Mesothelial cell of epicardium (in vitro differentiated cells): ENCODE results near the gene DAB2IP. TPM values are rescaled to one million over a fixed set of nuclear protein-coding genes. Genes with fewer than 3 reads are reported as not detected.

Experiments used
- DNase-seq, 2 experiments: peaks; one replicate each; pipeline ENCODE4 v3.0.0; 2021; ENCODE audit warnings: low spot score in 2 of 2; ENCODE audit not compliant: unreplicated experiment in 2 of 2
- H3K27ac Mint-ChIP-seq: 2 replicates; pipeline ENCODE4 v1.8.0; 2021; ENCODE audit warnings: mixed read lengths
- H3K27me3 Mint-ChIP-seq: 2 replicates; pipeline ENCODE4 v1.8.0; 2021; ENCODE audit warnings: low read depth, mixed read lengths
- H3K36me3 Mint-ChIP-seq: 2 replicates; pipeline ENCODE4 v1.8.0; 2021; ENCODE audit warnings: mixed read lengths
- H3K4me1 Mint-ChIP-seq: 2 replicates; pipeline ENCODE4 v1.8.0; 2021; ENCODE audit warnings: mixed read lengths
- H3K4me3 Mint-ChIP-seq: 2 replicates; pipeline ENCODE4 v1.8.0; 2021; ENCODE audit warnings: mild to moderate bottlenecking, moderate library complexity, mixed read lengths
- H3K9me3 Mint-ChIP-seq: 2 replicates; pipeline ENCODE4 v1.8.0; 2021; ENCODE audit warnings: mixed read lengths
- total RNA-seq: library from RNA; stranded (reverse); gene quantifications from 3 replicates; pipeline ENCODE4 v1.2.1, GENCODE V29; 2021
- TF ChIP-seq, protein P1 (sequence below): fragments of 200-600 bp; sonication (generic); IDR thresholded peaks from one replicate; pipeline ENCODE4 v1.5.0; 2021; ENCODE audit warnings: antibody characterized with exemption; ENCODE audit not compliant: unreplicated experiment

DAB2IP gene
- total RNA-seq, 1 donor from 2014 or later: 75.7 TPM

DNA sequence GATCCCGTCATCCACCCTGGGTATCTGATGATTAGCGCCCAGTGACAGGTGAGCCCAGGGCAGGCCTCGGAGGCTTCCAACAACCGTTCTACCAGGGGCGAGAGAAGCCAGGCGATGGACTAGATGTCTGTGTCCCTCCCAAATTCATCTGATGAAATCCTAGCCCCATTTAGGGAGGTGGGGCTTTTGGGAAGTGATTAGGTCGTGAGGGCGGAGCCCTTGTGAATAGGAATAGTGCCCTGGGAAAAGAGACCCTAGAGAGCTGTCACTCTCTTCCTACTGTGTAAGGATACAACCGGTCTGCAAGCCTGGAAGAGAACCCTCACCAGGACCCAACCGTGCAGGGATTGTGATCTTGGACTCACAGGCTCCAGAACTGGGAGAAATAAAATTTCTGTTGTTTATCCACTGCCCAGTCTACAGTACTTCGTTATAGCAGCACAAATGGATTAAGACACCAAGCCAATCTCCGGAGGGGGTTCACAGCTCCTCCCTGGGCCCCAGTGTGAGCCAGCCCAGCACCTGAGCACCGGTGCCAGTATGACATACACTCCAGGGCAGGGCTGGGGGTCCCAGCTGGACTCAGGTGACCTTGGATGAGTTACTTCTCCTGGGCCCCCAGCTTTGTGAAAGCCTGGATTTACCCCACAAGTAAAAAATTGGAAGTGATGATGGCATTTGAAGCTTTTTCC, 162.2 kb downstream of the DAB2IP start:
- no peak for DNase-seq
- Mint-ChIP-seq H3K27ac (no peak overlapping the region), H3K4me1 (peaks cover 9% of the 10 kb centered on the region), H3K9me3 (no peaks in the 10 kb centered on the region), H3K4me3 (no peak overlapping the region), H3K27me3 (peaks cover 12% of the 10 kb centered on the region), H3K36me3 (no peaks in the 10 kb centered on the region)
- TF ChIP-seq, protein P1, sequence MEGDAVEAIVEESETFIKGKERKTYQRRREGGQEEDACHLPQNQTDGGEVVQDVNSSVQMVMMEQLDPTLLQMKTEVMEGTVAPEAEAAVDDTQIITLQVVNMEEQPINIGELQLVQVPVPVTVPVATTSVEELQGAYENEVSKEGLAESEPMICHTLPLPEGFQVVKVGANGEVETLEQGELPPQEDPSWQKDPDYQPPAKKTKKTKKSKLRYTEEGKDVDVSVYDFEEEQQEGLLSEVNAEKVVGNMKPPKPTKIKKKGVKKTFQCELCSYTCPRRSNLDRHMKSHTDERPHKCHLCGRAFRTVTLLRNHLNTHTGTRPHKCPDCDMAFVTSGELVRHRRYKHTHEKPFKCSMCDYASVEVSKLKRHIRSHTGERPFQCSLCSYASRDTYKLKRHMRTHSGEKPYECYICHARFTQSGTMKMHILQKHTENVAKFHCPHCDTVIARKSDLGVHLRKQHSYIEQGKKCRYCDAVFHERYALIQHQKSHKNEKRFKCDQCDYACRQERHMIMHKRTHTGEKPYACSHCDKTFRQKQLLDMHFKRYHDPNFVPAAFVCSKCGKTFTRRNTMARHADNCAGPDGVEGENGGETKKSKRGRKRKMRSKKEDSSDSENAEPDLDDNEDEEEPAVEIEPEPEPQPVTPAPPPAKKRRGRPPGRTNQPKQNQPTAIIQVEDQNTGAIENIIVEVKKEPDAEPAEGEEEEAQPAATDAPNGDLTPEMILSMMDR: no peak

DNA sequence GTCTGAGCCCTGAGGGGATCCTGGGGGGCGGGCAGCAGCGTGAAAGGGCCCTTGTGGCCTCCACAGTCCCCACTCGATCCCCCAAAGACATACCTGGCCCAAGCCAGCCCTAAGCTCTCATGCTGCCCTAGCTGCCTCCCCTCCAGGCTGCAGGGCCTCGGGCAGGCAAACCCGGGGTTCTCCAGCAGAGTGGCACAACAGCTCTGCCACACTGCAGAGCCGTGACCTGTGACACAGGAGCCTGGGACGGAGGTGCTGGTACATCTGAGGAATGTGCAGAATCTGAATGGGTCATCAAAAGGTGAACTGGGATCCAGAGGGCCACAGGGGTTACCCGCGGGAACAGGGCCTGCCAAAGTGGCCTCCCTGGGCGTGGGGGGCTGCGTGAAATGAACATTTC, 163.2 kb downstream of the DAB2IP start:
- H3K27me3 Mint-ChIP-seq: peaks cover 15% of the 10 kb centered on the region
- no peaks in the 10 kb centered on the region for H3K36me3 Mint-ChIP-seq
- no peak overlapping the region for H3K27ac Mint-ChIP-seq
- TF ChIP-seq, protein P1: no peak
- H3K4me1 Mint-ChIP-seq: peaks cover 13% of the 10 kb centered on the region
- no peak overlapping the region for H3K4me3 Mint-ChIP-seq
- H3K9me3 Mint-ChIP-seq: no peaks in the 10 kb centered on the region
- no peak for DNase-seq

DNA sequence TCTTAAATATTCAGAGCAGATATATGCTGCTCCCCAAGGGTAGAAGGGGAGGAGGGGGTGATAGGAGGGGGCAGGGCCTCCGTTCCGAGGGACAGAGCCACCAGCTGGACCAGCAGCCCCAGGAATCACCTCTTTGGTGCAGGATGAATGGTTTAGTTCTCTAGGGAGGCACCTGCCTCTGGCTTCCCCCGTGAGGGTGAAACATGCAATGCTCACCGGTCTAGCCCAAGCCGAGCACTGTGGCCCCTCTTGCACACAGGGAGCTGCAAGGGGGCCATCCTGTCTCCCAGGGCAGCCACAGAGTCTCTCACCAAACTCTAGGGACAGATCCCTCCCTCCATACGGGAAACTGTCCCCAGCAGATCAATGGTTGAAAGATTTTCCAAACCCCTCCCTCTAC, 163.7 kb downstream of the DAB2IP start:
- Mint-ChIP-seq H3K4me1 (peaks cover 16% of the 10 kb centered on the region), H3K36me3 (no peaks in the 10 kb centered on the region)

DNA sequence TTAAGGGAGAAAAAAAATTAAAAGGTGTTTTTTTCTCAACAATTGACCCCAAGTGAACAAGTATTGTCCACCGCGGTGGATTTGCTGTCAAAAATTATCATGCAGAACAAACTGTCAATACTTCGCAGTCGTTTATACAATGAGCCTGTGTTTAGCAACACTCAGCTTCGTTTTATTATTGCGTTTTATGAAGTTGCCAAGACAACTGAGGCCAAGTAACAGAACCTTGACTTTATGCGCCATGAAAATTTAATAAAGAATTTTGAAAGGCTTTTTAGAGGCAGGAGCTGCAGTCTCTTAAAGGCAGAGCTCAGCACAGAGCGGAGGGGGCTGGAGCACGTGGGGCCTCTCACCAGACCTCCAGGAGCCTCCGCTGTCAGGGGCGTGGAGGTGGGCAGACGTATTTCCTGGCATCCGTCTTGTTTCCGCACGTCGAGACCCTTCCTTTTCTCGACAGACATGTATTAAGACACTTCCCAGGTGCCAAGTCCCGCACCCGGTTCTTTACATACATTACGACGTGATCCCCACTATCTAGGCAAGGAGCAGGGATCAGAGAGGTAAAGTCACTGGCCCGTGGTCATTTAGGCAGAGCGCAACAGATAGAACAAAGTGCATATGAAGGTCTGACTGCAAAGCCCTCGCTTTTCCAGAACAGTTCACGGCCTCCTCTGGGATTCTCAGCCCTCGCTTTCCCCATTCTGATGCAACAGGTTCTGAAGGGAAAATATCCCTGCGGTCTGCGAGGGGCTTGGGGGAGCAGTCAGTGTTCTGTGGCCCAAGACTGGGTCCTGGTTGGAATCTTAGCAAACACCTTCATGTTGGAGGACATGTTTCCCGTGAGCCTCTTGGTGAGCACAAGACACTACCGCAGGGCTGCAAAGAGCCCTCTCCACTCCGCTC, 164.4 kb downstream of the DAB2IP start:
- Mint-ChIP-seq H3K4me3 (no peak overlapping the region), H3K36me3 (no peaks in the 10 kb centered on the region), H3K9me3 (no peaks in the 10 kb centered on the region), H3K4me1 (peaks cover 16% of the 10 kb centered on the region), H3K27me3 (peaks cover 15% of the 10 kb centered on the region), H3K27ac (no peak overlapping the region)
- DNase-seq: no peak
- TF ChIP-seq, protein P1: no peak

More for the DNA sequence above, 163.7 kb downstream of the DAB2IP start:
- Mint-ChIP-seq H3K27me3 (peaks cover 15% of the 10 kb centered on the region), H3K9me3 (no peaks in the 10 kb centered on the region), H3K4me3 (no peak overlapping the region), H3K27ac (no peak overlapping the region)
- TF ChIP-seq, protein P1: no peak
- DNase-seq: no peak

DNA sequence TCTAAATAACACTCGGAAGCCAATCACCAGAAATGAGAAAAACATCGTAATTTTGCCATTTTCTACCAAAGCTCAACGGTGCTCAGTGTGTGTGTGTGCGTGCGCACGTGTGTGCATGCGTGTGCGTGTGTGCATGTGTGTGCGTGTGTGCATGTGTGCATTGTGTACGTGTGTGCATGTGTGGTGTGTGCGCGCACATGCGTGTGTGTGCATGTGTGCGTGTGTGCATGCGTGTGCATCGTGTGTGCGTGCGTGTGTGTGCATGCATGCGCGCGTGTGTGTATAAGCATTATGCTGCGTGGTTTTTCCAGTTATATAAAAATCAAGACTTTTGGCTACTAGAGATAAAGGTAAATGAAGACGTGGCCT, 165.0 kb downstream of the DAB2IP start:
- Mint-ChIP-seq H3K36me3 (no peaks in the 10 kb centered on the region), H3K4me1 (peaks cover 20% of the 10 kb centered on the region), H3K27ac (no peak overlapping the region), H3K27me3 (peaks cover 15% of the 10 kb centered on the region), H3K4me3 (no peak overlapping the region), H3K9me3 (no peaks in the 10 kb centered on the region)
- DNase-seq: no peak
- TF ChIP-seq, protein P1: no peak
